Measurements from ENCODE around the gene ADORA2A.

ADORA2A gene

DNA sequence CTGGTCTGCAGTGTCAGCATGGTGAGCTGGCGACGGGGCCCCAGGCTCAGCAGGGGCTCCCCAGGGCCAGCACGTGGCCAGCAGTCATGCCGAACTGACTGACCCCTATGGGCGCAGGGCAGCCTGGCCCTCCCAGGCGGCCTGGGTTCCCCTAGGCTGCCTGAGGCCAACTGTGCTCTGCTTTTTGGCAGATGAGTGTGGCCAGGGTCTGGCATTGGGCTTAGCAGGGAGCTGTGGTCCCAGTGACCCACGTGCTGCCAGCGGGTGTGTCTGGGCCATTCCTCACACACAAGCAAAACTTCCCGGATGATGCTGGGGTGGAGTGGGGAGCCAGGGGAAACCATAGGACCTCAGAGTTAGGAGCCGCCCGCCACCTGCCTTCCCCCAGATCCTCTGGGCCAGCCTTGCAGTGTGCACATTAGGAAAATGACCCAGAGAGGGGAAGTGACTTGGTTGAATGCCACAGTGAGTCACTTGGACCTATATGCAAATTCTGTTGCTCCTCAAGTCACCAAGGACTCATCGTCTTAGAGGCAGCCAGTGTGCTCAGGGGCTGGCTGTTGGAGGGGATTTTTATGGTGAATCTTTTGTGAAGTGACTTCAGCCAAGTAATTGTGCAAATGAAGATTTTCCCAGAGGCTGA, 6.5 kb downstream of the ADORA2A start:
- TF ChIP-seq ZFX (IDR thresholded peaks at IDR 0.05; ENCODE audit: borderline replicate concordance) = no peak
- no peak for TF ChIP-seq CTCF (IDR thresholded peaks at IDR 0.05)
- H3K27ac ChIP-seq = no peak overlapping the region

DNA sequence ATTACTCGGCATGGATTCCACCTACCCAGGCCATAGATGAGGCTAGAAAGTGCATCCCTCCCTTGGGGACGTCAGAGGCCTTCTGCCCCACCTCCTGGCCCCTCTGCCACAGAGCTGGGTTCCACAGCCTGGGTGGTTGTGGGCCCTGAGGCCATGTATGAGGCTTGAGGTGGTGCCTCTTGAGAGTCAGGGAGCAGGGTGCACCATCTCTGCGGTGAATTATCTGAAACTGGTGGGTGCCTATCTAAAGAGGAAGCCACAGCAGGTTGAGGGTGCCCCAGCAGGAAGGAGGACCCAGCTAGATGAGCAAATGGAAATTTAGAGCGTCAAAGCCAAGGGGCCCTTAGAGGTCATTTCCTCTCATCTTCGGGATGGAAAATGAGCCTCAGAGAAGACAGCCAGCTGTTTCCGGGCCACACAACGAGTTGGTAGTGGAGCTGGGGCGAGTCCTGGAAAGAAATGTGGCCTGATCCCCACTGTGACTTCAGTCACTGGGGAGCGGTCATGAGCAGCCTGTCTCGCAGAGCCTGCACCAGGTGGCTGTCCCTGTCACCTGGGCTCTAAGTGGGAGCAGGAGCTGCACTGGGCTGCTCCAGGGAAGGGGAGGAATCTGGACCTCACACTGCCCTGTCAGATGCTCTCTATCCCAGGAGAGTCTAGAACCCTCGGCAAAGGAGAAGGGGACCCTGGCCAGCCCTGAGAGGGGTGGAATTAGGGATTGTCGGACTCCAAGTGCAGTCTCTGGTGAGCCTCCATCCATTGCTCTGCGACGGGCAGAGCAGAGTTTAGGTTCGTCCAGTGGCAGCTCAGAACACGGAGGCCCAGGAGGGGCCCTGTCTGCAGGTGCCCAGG, 7.3 kb downstream of the ADORA2A start:
- TF ChIP-seq ZFX (IDR thresholded peaks at IDR 0.05; ENCODE audit: borderline replicate concordance) (no peak), CTCF (IDR thresholded peaks at IDR 0.05) (no peak)
- no peak overlapping the region for H3K27ac ChIP-seq

GRCh38 chr22:24435323-24435645, 7.9 kb downstream of the ADORA2A start:
- H3K27ac ChIP-seq = no peak overlapping the region

GRCh38 chr22:24435861-24436371, 8.5 kb downstream of the ADORA2A start:
- TF ChIP-seq CTCF (IDR thresholded peaks at IDR 0.05) = no peak
- no peak for TF ChIP-seq ZFX (IDR thresholded peaks at IDR 0.05; ENCODE audit: borderline replicate concordance)

More at GRCh38 chr22:24435323-24435645, 7.9 kb downstream of the ADORA2A start:
- TF ChIP-seq CTCF (IDR thresholded peaks at IDR 0.05) (no peak), ZFX (IDR thresholded peaks at IDR 0.05; ENCODE audit: borderline replicate concordance) (no peak)

GRCh38 chr22:24436553-24436952, 9.2 kb downstream of the ADORA2A start:
- H3K27ac ChIP-seq = no peak overlapping the region
- TF ChIP-seq ZFX (IDR thresholded peaks at IDR 0.05; ENCODE audit: borderline replicate concordance) = no peak
- no peak for TF ChIP-seq CTCF (IDR thresholded peaks at IDR 0.05)

More at GRCh38 chr22:24435861-24436371, 8.5 kb downstream of the ADORA2A start:
- H3K27ac ChIP-seq = no peak overlapping the region

GRCh38 chr22:24437091-24437490, 9.7 kb downstream of the ADORA2A start:
- TF ChIP-seq ZFX (IDR thresholded peaks at IDR 0.05; ENCODE audit: borderline replicate concordance) = no peak
- TF ChIP-seq CTCF (IDR thresholded peaks at IDR 0.05) = no peak
- H3K27ac ChIP-seq = no peak overlapping the region

Measured in 22Rv1 (cell line).